Cardiac septum (tissue), 1 donor: ENCODE data around the gene OR10J5. TPM values are rescaled to one million over a fixed set of nuclear protein-coding genes. Genes with fewer than 3 reads are reported as not detected.
"Not testable (repeated sequence)": the region's sequence is repeated elsewhere in the genome, so short reads cannot be mapped to it uniquely, and the experiment has no call there.

Experiments
- DNase-seq: peaks from one replicate; pipeline ENCODE4 v3.0.0-alpha.2; 2020; ENCODE audit warnings: low spot score
- intact Hi-C: fragments of 100-400 bp; cut with DNase I; formaldehyde crosslinking; loops from one replicate; pipeline ENCODE4 v1.14.0; 2022
- long read RNA-seq: library from polyadenylated mRNA; unstranded; transcript quantifications from one replicate; pipeline ENCODE4 v2.0.0, GENCODE V29; 2021
- total RNA-seq: library from RNA; stranded (reverse); fragmentation: NEBNext Ultra II Directional; extraction: Animal tissue kit (Norgen Biotek cat#: 25700); gene quantifications from one replicate; pipeline ENCODE4 v1.2.1, GENCODE V29; 2021
- donor health status: DM: no; HTN: no; CAD: no.

The OR10J5 gene
- not detected for total RNA-seq
- long read RNA-seq = 0 reads

DNA sequence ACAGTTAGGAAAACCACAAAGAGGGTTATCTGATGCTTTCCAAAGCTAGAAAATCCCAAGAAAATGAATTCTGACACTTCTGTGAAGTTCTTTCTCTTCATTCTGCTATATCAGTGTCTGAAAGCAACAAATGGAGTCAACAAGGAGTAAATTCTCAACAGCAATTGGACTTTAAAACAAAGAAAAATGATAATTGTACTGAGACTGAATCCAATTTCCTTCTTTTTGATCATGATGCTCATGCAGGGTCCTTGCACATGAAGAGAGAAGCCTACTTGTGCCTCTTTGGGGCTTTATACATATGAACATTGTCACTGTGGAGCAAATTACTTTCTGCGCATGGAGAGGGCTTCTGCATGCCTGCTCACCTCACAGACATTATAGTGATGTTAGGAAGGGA lies at the start of gene OR10J5:
Gene OR10J5 (minus strand): TSS at position 101 of the 400 bp plus-strand sequence. CDS start 0 bp downstream, at position 101.
- intact Hi-C loops = no loop called here
- DNase-seq = no peak

- intact Hi-C loops = no loop called here
- no peak for DNase-seq
These were observed 48.7 kb upstream of the OR10J5 start for GRCh38 chr1:159584536-159584935.

DNA sequence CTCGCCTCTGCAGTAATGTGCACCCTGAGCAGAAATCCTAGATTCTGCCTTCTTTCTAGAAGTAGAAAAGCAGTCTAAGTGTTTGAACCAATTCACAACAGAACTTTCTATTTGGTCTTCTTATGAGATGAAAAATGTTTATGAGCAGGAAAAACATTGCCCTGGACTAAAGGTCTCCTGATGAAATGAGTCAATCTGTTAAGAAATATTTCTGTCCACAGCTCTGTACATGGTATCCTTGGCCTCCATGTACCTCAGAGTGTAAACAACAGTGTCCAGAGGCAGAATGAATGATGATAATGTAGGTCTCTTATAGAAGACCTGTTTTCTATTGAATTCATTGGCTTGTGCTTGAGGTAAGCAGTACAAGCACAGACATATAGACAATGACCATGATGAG lies 45.6 kb upstream of the OR10J5 start:
- no peak for DNase-seq
- intact Hi-C loops = no loop called here

GRCh38 chr1:159580340-159580739 lies 44.5 kb upstream of the OR10J5 start:
- intact Hi-C loops = no loop called here

GRCh38 chr1:159577446-159577845 lies 41.6 kb upstream of the OR10J5 start:
- DNase-seq = no peak
- intact Hi-C loops = no loop called here

More at GRCh38 chr1:159580340-159580739, 44.5 kb upstream of the OR10J5 start:
- DNase-seq = no peak

- intact Hi-C loops = no loop called here
- no peak for DNase-seq
These were observed 26.9 kb upstream of the OR10J5 start for GRCh38 chr1:159562680-159563079.

GRCh38 chr1:159561497-159561896 lies 25.7 kb upstream of the OR10J5 start:
- intact Hi-C loops = no loop called here
- no peak for DNase-seq

DNA sequence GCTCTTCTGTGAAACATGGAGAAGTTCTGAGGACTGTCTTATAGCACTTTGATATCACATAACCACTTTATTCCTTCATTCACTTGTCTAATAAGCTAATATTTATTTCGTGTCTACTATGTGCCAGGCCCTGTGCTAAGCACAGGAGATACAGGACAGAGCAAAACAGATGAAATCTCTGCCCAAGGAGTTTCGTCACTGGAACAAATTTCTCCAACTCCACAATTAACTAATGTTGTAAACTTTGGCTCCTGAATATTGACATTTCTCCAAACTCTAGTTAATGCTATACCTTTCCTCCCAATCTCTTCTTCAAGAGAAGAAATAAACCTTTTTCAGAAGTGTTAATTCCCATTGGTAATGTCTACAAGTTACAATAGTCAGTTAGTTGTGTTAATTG lies 24.8 kb upstream of the OR10J5 start:
- intact Hi-C loops = no loop called here

GRCh38 chr1:159556931-159557369 lies 21.1 kb upstream of the OR10J5 start:
- intact Hi-C loops = no loop called here
- no peak for DNase-seq

More for the DNA sequence above, 24.8 kb upstream of the OR10J5 start:
- no peak for DNase-seq

DNA sequence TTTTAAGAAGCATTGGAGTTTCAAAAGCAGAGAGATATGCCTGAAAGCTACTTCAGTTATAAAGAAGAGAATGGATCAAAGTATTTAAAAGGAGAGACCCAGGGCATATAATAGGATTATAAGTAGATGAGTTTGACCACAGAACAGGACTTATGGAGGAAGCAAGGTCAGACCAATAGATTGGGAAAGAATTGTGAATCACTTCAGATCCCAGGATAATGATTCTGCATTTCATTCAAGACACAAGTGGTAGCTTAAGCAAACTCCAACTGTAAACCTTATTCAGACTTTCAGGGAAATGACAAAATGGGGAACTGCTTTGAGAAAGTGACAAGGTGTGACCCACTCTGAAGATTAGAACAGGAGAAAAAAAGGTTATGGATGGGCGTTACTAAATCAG lies 18.9 kb upstream of the OR10J5 start:
- intact Hi-C loops = no loop called here

GRCh38 chr1:159554261-159554660 lies 18.5 kb upstream of the OR10J5 start:
- intact Hi-C loops = no loop called here
- no peak for DNase-seq

More for the DNA sequence above, 18.9 kb upstream of the OR10J5 start:
- no peak for DNase-seq

DNA sequence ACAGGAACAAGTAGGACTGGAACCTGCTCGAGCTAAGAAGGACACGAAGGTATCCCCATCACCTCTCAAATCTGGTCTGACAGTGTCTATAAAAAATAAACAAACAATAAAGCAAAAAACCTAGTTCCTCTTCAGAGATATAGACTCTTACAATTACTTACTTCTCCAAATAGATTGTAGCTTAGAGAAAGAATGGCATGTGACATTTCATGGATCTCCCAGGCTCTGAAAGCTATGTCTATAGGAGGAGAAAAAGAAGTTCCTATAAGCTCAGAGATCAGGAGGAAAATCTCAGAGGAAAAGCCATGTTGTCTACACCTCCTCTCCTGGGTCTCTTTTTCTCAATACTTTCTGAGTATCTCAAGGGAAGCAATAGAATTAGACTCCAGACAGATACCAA lies 12.3 kb upstream of the OR10J5 start:
- intact Hi-C loops = no loop called here

DNA sequence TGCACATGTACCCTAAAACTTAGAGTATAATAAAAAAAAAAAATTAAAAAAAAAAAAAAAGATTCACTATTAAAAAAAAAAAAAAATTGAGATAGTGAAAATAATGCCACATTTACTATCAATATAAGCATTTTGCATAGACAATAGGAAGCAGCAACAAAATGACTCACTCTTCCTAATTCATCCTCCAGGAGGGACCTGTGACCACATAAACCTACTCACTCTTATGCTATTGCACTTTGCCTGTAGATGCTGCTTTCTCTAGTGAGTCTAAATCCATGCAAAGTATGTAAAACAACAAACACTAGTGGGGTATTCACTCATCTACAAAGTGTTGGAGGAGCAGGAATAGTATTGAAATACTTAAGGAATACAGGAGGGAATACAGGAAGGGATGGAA lies 2.9 kb downstream of the OR10J5 start:
- DNase-seq = no peak
- intact Hi-C loops = no loop called here

More for the DNA sequence above, 12.3 kb upstream of the OR10J5 start:
- no peak for DNase-seq

DNA sequence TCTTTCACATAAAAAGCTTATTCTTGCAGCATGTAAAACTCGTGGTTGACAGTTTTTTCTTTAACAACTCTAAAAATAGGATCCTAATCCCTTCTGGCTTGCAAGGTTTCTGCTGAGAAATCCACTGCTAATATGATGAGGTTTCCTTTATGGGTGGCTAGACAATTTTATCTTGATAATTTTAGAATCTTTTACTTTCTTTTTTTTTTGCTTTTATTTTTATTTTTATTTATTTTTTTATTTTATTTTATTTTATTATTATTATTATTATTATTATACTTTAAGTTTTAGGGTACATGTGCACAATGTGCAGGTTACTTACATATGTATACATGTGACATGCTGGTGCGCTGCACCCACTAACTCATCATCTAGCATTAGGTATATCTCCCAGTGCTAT lies 11.0 kb downstream of the OR10J5 start:
- intact Hi-C loops = not testable (repeated sequence)

DNA sequence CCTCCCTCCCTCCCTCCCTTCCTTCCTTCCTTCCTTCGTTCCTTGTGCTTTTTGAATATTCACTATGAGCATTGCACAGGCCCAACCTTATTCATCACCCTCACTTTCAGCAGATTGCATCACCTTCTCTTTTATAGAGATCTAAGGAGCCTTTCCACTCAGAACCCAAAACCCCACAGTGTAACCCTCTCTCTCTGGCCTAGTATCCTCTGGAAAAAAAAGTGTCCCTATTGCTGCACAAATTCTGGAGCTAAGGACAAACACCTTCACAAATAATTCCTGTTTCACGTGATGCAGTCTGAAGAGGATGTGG lies 25.6 kb downstream of the OR10J5 start:
- no peak for DNase-seq
- intact Hi-C loops = no loop called here

More for the DNA sequence above, 11.0 kb downstream of the OR10J5 start:
- not testable (repeated sequence) for DNase-seq

DNA sequence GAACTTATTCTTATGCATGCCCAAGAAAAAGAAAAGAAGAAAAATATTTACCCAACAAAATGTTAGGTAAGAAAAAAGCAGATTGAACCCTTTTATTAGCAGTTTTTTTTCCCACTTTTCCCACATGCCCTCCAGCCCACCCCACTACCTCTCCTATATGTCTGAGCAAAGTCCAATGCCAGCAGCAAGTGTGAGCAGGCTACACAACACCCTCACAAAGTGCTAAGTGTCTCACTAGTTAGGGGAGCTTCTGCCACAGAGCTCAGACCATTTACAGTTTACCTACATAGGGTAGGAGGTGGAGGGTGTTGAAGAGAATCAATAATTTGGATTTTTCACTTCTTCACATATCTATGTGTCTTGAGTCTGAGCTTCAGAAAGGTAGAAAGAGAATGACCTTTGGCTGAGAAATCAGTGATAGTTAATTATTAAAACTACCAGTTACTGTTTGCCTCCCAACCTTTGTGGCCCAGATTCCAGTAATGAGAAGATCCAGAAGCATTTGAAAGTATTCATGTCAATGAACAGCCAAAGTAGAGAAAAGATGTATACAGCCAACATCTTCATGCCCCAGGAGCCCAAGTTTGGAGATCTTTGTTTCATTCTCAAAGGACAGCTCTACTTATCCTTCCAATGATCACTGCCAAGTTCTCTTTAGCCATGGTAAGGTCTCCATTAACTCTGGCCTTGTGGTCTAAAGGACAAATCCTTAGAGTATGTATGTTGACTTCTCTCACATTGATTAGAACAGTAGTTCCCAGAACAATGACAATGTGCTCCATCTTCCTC lies 26.2 kb downstream of the OR10J5 start:
- no peak for DNase-seq
- intact Hi-C loops = no loop called here

GRCh38 chr1:159508951-159509350 lies 26.9 kb downstream of the OR10J5 start:
- intact Hi-C loops = no loop called here
- DNase-seq = no peak

GRCh38 chr1:159505676-159506075 lies 30.1 kb downstream of the OR10J5 start:
- DNase-seq = no peak
- intact Hi-C loops = no loop called here

DNA sequence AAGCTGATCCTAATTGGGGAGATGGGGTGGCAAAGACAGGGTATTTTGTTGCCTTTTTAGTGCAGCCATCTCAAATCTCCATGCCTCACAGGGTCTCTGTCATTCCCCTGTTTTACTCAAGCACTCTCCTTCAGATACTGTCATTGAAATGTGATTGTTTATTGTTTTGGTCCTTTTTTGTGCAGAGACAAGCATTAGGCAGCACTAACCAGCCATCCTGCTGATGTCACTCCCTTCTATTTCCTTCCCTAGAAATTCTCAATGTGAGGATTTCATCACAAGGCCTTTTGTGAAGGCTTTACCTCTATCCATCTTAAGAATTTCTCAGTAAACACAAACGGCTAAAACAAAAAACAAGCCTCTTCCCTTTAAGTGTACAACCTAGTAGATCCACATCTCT lies 34.7 kb downstream of the OR10J5 start:
- intact Hi-C loops = no loop called here
- DNase-seq = no peak

DNA sequence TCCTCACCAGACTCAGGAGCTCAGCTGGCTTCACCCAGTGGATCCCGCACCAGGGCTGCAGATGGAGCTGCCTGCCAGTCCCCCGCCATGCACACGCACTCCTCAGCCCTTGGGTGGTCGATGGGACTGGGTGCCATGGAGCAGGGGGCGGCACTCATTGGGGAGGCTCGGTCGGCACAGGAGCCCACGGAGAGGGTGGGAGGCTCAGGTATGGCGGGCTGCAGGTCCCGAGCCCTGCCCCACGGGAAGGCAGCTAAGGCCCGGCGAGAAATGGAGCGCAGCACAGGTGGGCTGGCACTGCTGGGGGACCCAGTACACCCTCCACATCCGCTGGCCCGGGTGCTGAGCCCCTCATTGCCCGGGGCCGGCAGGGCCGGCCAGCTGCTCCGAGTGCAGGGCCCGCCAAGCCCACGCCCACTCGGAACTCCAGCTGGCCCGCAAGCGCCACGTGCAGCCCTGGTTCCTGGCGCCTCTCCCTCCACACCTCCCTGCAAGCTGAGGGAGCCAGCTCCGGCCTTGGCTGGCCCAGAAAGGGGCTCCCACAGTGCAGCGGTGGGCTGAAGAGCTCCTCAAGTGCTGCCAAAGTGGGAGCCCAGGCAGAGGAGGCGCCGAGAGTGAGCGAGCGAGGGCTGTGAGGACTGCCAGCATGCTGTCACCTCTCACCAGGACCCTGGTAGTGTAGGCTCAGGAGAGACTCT lies 41.1 kb downstream of the OR10J5 start:
- intact Hi-C loops, DNase-seq: not testable (repeated sequence)

DNA sequence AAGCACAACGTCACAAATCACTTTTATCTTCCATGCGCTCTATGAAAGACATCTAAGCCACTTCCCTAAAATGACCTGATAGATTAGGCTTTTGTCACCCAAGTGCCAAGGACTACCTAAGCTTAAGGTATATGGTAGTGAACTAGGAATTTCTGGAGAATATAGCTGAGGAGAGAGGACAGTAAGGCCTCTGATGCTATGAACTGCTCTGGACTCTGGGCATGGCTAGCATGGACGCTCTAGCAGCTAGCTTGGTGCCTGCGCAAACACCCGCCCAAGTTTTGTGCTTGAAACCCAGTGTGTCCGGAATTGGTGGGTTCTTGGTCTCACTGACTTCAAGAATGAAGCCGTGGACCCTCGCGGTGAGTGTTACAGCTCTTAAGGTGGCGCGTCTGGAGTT lies 42.5 kb downstream of the OR10J5 start:
- intact Hi-C loops = no loop called here
- no peak for DNase-seq
